ENCODE results near the gene SRY.
"Not testable (repeated sequence)": the region's sequence is repeated elsewhere in the genome, so short reads cannot be mapped to it uniquely, and the experiment has no call there.

Gene SRY
- 0 reads per million in 2 experiments for total RNA-seq

DNA sequence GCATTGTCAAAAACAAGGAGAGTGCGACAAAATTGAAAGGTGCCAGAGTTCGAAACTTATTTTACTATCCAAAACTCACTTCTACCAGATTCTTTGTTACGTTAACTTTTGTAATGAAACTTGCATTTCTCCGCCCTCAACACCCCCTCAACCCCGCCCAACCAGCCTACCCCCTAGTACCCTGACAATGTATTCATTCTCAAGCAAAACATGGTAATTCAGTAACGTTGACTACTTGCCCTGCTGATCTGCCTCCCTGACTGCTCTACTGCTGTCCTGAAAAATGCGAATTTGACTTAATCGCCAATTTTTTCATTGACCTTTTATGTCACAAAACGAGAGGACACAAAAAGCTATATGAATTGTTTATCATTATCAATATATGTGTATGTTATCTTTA is at the start of gene SRY:
SRY (minus strand) TSS at position 83 of the 400 bp plus-strand sequence; CDS start at position 4, 79 bp downstream.
- no peak for DNase-seq (ENCODE audit: low read depth)

DNA sequence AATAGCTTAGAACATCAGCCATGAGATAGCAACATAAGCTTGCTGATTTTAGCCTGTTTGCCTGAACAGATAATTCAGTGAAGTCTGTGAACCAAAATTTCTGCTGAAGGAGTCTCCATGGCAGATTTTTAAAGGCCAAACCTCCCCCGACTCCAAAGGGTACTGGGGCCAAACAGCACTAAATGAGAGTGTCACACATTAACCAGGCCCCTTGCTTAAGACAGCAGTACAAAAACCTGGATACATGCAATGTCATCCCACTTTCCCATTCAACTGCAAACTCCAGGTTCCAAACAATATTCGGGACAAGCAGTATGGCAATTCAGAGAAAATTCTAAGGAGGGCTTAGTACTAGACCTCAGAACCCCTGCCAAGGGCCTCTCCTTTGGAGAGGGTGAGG is 49.6 kb upstream of the SRY start:
- no peak for DNase-seq (ENCODE audit: low read depth)

DNA sequence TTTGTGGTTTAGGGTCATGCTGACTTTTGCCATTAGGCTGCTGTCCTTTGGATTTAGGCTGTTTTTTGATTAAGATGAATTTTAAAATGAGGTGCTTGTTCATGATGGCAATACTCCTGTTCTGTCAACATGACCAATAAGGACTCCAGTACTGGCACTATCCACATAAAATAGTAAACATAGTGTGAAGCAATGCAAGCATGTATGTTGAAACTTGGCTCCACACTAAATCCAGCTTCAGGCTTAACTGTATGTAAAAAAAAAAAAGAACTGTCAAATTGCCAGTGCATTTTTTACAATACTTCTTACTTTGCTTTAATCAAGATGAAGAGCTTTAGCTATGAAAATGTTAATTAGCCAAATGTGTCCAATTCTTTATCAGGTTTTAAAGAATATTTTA is 47.7 kb upstream of the SRY start:
- no peak for DNase-seq (ENCODE audit: low read depth)

DNA sequence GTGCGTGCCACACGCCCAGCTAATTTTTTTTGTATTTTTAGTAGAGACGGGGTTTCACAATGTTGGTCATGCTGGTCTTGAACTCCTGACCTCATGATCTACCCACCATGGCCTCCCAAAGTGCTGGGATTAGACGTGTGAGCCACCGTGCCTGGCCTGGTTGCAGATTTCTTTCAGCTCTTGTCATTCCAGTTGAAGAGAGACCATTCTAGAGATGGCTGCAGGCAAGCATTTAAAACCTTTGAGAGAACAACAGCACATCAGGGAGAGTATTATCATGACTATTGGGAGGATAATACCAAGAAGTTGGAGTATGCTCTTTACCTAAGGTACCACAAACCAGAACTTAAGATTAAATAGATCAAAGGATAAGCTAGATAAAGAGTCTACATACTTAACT is 41.0 kb upstream of the SRY start:
- DNase-seq (ENCODE audit: low read depth): no peak

DNA sequence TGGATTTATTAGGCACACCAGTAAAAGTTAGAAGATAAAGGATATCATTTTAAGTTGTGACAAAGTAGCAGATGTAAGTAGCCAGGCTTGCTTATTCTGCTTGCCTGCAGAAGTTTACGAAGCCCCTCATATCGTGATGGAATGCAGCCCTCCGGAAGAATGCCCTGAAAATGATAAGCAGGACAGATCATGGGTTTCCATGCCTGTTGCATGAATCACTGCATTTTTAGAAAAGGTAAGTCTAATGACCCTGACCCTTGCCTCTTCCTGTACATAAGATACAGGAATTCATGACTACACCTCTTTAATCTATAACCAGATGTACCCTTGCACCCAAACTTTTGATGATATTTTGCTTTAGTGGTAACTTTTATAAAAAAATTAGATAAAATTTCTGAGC is 37.0 kb upstream of the SRY start:
- no peak for DNase-seq (ENCODE audit: low read depth)

DNA sequence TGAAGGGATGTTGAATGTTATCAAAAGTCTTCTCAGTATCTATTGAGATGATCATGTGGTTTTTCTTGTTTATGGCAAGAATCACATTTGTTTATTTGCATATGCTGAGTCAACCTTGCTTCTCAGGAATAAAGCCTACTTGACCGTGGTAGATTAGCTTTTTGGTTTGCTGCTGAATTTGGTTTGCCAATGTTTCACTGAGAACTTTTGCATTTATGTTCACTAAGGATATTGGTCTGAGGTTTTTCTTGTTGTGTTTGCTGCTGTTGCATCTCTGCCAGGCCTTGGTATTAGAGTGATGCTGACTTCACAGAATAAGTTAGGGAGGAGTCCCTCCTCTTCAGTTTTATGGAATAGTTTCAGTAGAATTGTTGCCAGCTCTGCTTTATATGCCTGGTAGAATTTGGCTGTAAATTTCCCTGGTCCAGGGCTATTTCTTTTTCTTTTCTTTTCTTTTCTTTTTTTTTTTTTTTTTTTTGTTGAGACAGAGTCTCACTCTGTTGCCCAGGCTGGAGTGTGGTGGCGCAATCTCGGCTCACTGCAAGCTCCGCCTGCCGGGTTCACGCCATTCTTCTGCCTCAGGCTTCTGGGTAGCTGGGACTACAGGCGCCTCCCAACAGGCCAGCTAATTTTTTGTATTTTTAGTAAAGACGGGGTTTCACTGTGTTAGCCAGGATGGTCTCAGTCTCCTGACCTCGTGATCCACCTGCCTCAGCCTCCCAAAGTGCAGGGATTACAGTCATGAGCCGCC is 29.8 kb upstream of the SRY start:
- not testable (repeated sequence) for DNase-seq (ENCODE audit: low read depth)

DNA sequence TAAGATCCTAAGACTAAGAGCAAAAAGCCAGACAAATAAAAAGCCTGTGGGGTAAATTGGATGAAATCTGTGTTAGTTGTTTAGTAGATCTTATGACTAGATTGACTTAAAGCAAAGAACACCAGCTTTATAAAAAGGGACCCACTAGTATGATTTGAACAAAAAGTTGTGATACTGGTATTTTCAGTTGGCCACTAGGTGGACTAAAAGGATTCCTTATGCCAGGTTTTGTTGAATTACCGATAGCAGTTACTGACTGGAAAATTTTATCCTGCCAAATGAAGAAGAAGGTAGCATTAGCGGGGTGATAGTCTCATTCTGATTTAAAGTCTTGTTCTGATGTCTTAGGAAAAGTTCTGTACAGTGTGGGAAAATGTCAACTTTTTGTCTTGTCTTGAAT is 12.8 kb upstream of the SRY start:
- DNase-seq (ENCODE audit: low read depth): no peak

DNA sequence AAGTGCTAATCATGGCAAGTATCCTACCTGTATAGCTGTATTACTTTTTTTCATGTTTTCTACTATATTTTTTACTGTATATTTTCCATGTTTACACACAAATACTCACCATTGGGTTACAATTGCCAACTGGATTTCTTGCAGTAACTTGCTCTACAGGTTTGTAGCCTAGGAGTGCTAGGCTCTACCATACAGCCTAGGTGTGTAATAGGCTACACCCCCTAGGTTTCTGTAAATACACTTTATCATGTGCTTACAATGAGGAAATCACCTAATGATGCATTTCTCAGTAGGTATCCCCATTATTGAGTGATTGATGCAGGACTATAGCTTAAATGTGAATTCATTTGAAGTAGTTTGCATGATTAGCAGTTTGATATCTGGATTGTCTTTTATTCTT is 10.5 kb upstream of the SRY start:
- DNase-seq (ENCODE audit: low read depth): no peak

DNA sequence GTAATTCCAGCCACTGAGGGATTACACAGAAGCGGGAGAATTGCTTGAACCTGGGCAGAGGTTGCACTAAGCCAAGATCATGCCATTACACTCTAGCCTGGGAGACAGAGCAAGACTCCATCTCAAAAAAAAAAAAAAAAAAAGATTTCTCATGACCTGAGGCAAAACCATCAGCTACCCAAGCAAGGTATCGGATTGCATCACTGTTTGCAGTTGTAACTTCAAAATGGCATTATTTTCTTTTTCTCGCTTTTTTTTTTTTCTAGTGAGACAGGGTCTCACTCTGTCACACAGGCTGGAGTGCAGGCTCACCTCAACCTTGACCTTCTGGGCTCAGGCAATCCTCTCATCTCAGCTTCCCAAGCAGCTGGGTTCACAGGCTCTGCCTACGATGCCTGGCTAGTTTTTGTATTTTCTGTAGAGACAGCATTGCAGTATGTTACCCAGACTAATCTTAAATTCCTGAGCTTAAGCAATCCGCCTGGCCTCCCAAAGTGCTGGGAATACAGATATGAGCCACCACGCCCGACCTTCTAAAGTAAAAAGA is 9.6 kb upstream of the SRY start:
- no peak for DNase-seq (ENCODE audit: low read depth)

DNA sequence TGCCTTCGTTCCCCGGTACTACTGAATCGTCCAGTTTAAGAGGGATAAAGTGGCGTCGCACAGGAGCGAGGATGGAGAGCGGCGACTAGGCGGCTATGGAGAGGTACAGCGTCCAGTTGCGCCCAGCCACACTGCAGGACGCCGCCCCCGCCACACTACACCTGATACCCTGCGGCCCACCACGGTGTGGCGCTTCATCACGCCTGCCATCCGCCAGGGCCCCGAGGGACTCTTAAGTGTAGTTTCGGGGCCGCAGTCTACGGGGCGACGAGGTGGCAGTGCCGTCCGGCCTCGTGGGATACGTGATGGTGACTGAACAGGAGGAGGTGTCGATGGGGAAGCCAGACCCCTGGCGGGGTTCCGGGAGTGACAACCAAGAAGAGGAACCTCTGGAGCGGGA is 2.3 kb upstream of the SRY start:
- no peak for DNase-seq (ENCODE audit: low read depth)

DNA sequence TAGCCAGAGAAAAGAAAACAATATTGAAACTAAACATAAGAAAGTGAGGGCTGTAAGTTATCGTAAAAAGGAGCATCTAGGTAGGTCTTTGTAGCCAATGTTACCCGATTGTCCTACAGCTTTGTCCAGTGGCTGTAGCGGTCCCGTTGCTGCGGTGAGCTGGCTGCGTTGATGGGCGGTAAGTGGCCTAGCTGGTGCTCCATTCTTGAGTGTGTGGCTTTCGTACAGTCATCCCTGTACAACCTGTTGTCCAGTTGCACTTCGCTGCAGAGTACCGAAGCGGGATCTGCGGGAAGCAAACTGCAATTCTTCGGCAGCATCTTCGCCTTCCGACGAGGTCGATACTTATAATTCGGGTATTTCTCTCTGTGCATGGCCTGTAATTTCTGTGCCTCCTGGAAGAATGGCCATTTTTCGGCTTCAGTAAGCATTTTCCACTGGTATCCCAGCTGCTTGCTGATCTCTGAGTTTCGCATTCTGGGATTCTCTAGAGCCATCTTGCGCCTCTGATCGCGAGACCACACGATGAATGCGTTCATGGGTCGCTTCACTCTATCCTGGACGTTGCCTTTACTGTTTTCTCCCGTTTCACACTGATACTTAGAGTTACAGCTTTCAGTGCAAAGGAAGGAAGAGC is 488 bp downstream of the SRY start:
- no peak for DNase-seq (ENCODE audit: low read depth)

Data from T follicular helper cell (primary cell).